ENCODE measurements around the gene DHX57. TPM values are rescaled to one million over a fixed set of nuclear protein-coding genes. Genes with fewer than 3 reads are reported as not detected.

Gene DHX57, protein sequence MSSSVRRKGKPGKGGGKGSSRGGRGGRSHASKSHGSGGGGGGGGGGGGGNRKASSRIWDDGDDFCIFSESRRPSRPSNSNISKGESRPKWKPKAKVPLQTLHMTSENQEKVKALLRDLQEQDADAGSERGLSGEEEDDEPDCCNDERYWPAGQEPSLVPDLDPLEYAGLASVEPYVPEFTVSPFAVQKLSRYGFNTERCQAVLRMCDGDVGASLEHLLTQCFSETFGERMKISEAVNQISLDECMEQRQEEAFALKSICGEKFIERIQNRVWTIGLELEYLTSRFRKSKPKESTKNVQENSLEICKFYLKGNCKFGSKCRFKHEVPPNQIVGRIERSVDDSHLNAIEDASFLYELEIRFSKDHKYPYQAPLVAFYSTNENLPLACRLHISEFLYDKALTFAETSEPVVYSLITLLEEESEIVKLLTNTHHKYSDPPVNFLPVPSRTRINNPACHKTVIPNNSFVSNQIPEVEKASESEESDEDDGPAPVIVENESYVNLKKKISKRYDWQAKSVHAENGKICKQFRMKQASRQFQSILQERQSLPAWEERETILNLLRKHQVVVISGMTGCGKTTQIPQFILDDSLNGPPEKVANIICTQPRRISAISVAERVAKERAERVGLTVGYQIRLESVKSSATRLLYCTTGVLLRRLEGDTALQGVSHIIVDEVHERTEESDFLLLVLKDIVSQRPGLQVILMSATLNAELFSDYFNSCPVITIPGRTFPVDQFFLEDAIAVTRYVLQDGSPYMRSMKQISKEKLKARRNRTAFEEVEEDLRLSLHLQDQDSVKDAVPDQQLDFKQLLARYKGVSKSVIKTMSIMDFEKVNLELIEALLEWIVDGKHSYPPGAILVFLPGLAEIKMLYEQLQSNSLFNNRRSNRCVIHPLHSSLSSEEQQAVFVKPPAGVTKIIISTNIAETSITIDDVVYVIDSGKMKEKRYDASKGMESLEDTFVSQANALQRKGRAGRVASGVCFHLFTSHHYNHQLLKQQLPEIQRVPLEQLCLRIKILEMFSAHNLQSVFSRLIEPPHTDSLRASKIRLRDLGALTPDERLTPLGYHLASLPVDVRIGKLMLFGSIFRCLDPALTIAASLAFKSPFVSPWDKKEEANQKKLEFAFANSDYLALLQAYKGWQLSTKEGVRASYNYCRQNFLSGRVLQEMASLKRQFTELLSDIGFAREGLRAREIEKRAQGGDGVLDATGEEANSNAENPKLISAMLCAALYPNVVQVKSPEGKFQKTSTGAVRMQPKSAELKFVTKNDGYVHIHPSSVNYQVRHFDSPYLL (N-terminal part only)
- total RNA-seq = 22.2 TPM

DNA sequence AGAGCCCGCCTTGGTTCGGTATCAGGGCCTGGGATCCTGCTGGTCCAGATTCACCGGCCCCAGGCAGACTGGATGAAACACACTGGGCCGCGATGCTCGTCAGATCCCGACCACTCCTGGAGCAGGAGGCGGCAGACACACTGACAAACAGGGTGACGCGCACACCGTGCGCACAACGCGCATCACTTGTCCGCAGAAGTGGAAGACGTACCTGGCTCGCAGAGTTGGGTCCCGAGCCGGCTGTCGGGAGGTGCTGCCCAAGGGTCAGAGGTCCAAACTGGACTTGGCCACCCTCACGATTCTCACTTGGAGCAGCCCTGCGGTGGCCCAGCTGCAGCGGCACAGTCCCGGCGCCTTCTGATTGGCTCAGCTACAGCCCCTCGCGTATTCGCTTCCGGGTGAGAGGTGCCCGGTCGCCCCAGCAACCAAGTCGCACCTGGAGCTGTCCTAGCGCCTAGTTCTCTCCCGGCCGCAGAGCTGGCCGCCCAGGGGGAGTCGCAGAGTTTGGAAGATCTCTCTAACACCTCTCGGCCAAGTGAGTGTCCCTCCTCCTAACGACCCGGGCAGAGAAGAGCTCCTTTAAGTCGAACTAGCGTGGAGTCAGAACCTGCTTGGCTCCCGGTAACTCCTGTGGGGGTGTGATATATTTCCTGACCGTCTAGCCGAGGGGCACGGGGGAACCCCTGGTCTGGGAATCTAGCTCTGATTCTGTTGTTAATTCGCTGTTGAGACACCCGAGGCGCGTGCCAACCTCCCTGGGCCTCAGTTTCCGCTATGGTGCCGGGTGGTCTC is at the start of gene DHX57, which contains the start of gene MORN2:
Gene DHX57 (minus strand): TSS at position 359 of the 792 bp plus-strand sequence. CDS start 7,529 bp downstream, outside the sequence.
Gene MORN2 (plus strand): TSS at position 401 of the 792 bp plus-strand sequence.

DNA sequence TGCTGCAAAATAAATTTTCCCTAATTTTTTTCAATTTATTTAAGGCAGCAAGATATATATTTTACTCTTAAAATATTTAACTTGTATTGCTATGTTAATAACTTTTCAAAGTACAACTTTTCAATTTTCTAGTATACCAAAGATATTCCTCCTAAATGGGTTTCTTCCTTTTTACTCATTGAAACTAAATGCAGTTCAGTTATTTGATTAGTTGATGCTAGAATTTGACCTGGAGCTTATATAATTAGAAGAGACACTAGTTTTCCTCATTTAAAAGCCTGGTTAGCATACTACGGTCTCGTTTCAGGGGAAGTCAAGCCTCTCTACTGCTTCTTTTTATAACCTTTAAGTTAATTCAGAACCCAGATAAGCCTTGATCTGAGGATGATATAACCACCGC is 13.8 kb upstream of the DHX57 start, which contains the start of gene ARHGEF33:
Gene ARHGEF33 (plus strand): TSS at position 301 of the 400 bp plus-strand sequence. CDS start 29,573 bp downstream, outside the sequence.

DNA sequence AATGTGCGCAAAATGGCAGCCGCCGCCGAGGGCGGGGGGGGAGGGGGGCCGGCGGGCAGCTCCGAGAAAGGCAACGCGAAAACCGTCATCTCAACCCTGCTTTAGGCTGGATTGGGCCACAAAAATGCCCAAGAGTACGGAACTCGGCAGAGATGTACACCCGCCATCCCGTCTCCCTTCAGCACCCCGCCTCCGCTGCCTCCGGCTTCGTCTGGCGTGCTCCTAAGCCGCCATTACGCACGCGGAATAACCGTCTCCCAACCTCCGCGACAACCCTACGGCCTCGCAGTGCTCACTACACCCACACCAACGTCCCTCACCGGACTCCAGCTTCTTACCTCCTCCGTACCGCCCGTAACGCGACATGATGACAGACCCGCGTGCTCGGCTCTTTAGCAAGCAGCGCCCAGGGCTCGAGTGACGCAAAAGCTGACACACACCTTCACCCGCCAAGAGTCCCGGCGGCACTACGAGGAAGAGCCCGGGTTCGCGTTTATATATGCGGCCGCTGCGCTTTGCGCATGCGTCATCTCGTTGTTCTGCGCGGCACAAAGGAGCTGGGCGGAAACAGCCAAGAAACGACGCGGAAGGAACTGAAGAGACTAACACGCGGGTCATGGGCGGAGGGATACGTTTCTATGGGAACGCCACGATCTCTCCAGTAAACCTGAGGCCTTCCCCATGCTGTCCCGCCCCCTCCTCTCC is 124.7 kb downstream of the DHX57 start, which contains the start of gene SRSF7:
Gene SRSF7 (minus strand): TSS at position 471 of the 705 bp plus-strand sequence. CDS start 105 bp downstream, at position 366.

Small RNA genes within 50 kb of the gene (small RNA-seq; reads per million reads assigned to genes)
- gene RNU6-851P (ENCODE audit: low replicate concordance) = not detected

Other genes with a start within 250 kb of the DHX57 start
- 39.1 TPM for gene GALM, start 209.8 kb downstream of the DHX57 start, total RNA-seq
- 139 TPM for gene SRSF7, start 124.6 kb downstream of the DHX57 start, total RNA-seq
- 8.6 TPM for gene GEMIN6, start 97.7 kb downstream of the DHX57 start, total RNA-seq
- gene MORN2, start within 50 bp of the DHX57 start, total RNA-seq = 13.5 TPM
- 4.1 TPM for gene ARHGEF33, start 13.9 kb upstream of the DHX57 start, total RNA-seq
- 37.7 TPM for gene SOS1, start 245.1 kb upstream of the DHX57 start, total RNA-seq

Measured in metanephros (tissue), 2 donors.